Fibroblast of lung (primary cell): ENCODE measurements around the gene CEP164. TPM values are rescaled to one million over a fixed set of nuclear protein-coding genes. Genes with fewer than 3 reads are reported as not detected.

Source experiments
- DNase-seq, 2 donors: peaks; one replicate each; pipeline versions ENCODE4 v3.0.0 to v3.0.0-alpha.2; 2010; ENCODE audit warnings: low read depth in 2 of 2
- H2AFZ ChIP-seq: 2 replicates; pipeline ENCODE4 v1.5.1; 2012; ENCODE audit warnings: low read length, control low read depth, inconsistent platforms
- H3K27ac ChIP-seq: 2 replicates; pipeline ENCODE4 v1.5.1; 2011; ENCODE audit warnings: low read length, control low read depth; ENCODE audit not compliant: insufficient read depth
- H3K27me3 ChIP-seq: 2 replicates; pipeline ENCODE4 v1.5.1; 2011; ENCODE audit warnings: mild to moderate bottlenecking, low read length; ENCODE audit not compliant: control insufficient read depth, insufficient read depth
- H3K36me3 ChIP-seq: 2 replicates; pipeline ENCODE4 v1.5.1; 2011; ENCODE audit warnings: low read length; ENCODE audit not compliant: control insufficient read depth, insufficient read depth
- H3K4me1 ChIP-seq: 2 replicates; pipeline ENCODE4 v1.5.1; 2011; ENCODE audit warnings: low read length; ENCODE audit not compliant: control insufficient read depth, insufficient read depth; ENCODE audit errors: extremely low read depth
- H3K4me2 ChIP-seq: 2 replicates; pipeline ENCODE4 v1.5.1; 2011; ENCODE audit warnings: low read length, control low read depth; ENCODE audit not compliant: insufficient read depth; ENCODE audit errors: extremely low read depth
- H3K4me3 ChIP-seq, 4 experiments: fragments of 200-600 bp in 1 of 4; sonication (generic) in 1 of 4; replicated peaks in 1 of 4; 2 replicates each; pipeline ENCODE4 v1.5.1; 2011 to 2016; ENCODE audit warnings: low read length in 4 of 4, low read depth in 3 of 4, mild to moderate bottlenecking in 3 of 4, control low read depth in 2 of 4, inconsistent platforms in 1 of 4, mixed read lengths in 1 of 4; ENCODE audit not compliant: insufficient read depth in 1 of 4; ENCODE audit errors: control extremely low read depth in 1 of 4
- H3K79me2 ChIP-seq: 2 replicates; pipeline ENCODE4 v1.5.1; 2012; ENCODE audit warnings: mild to moderate bottlenecking, low read length, inconsistent platforms; ENCODE audit not compliant: control insufficient read depth, insufficient read depth
- H3K9ac ChIP-seq: 2 replicates; pipeline ENCODE4 v1.5.1; 2011; ENCODE audit warnings: mild to moderate bottlenecking, low read length, control low read depth; ENCODE audit not compliant: insufficient read depth
- H3K9me3 ChIP-seq: 2 replicates; pipeline ENCODE4 v1.5.1; 2012; ENCODE audit warnings: low read depth, low read length; ENCODE audit not compliant: control insufficient read depth, insufficient read depth
- H4K20me1 ChIP-seq: 2 replicates; pipeline ENCODE4 v1.5.1; 2011; ENCODE audit warnings: low read length; ENCODE audit not compliant: control insufficient read depth, insufficient read depth; ENCODE audit errors: extremely low read depth
- CTCF ChIP-seq, 2 donors: IDR thresholded peaks in 1 of 2; conservative IDR thresholded peaks in 1 of 2; 1 replicate in 1 of 2; 2 replicates in 1 of 2; pipeline ENCODE4 v1.5.1; 2011 to 2012; ENCODE audit warnings: low read length in 2 of 2, control low read depth in 1 of 2, inconsistent platforms in 1 of 2, low read depth in 1 of 2, mild to moderate bottlenecking in 1 of 2
- EZH2 ChIP-seq: IDR thresholded peaks from 2 replicates; pipeline ENCODE4 v1.5.1; 2012; ENCODE audit warnings: low read length, control low read depth, mild to moderate bottlenecking; ENCODE audit errors: missing control alignments
- polyA plus RNA-seq, 2 donors: library from polyadenylated mRNA; depleted of rRNA in 1 of 2; stranded (reverse) in 1 of 2; unstranded in 1 of 2; fragments of >200 nt; gene quantifications; 2 replicates each; pipeline ENCODE4 v1.2.1, GENCODE V29; 2011 to 2012; ENCODE audit warnings: missing spikeins in 1 of 2
- total RNA-seq: library from RNA; depleted of rRNA; stranded (reverse); fragments of >200 nt; gene quantifications from 2 replicates; pipeline ENCODE4 v1.2.1, GENCODE V29; 2014

The CEP164 gene
- total and polyA plus RNA-seq, 2 donors (not counting 1 experiment from before 2014, with no cell fraction given): 16.1 to 33.5 TPM

GRCh38 chr11:117442049-117442868 lies 114.6 kb downstream of the CEP164 start:
- Histone ChIP-seq H3K4me1 (no peaks in the 10 kb centered on the region), H3K9ac (no peak overlapping the region), H3K79me2 (no peaks in the 10 kb centered on the region), H4K20me1 (no peaks in the 10 kb centered on the region), H3K9me3 (no peaks in the 10 kb centered on the region), H3K36me3 (no peaks in the 10 kb centered on the region), H3K4me2 (no peak overlapping the region), H3K27me3 (peaks cover 17% of the 10 kb centered on the region), H3K27ac (no peak overlapping the region), H2AFZ (no peak overlapping the region), H3K4me3 (no peak overlapping the region)
- DNase-seq: no peak
- TF ChIP-seq EZH2 (no peak), CTCF (conservative IDR thresholded peaks at IDR 0.05 in 1 of 2, IDR thresholded peaks at IDR 0.05 in 1 of 2; ENCODE audit: low read depth in 1 of 2, low read length in 2 of 2) (no peak)

- H3K9me3 ChIP-seq: no peaks in the 10 kb centered on the region
Measured at GRCh38 chr11:117442869-117443239, 115.2 kb downstream of the CEP164 start.

More at GRCh38 chr11:117442869-117443239, 115.2 kb downstream of the CEP164 start:
- no peaks in the 10 kb centered on the region for H3K36me3 ChIP-seq
- no peak overlapping the region for H3K4me3 ChIP-seq
- TF ChIP-seq EZH2 (no peak), CTCF (conservative IDR thresholded peaks at IDR 0.05 in 1 of 2, IDR thresholded peaks at IDR 0.05 in 1 of 2; ENCODE audit: low read depth in 1 of 2, low read length in 2 of 2) (no peak)
- H3K27ac ChIP-seq: no peak overlapping the region
- no peaks in the 10 kb centered on the region for H4K20me1 ChIP-seq
- H3K9ac ChIP-seq: no peak overlapping the region
- no peak overlapping the region for H3K4me2 ChIP-seq
- H3K4me1 ChIP-seq: no peaks in the 10 kb centered on the region
- no peak for DNase-seq
- H3K27me3 ChIP-seq: peaks cover 17% of the 10 kb centered on the region
- no peak overlapping the region for H2AFZ ChIP-seq
- H3K79me2 ChIP-seq: no peaks in the 10 kb centered on the region
